Left lung (tissue), 10 donors: Measurements from ENCODE around the gene RAB5B. TPM values are rescaled to one million over a fixed set of nuclear protein-coding genes. Genes with fewer than 3 reads are reported as not detected.

Source experiments
- ATAC-seq: fragments of 200-7000 bp; cut with Tn5 transposase; one replicate; pipeline ENCODE4 v1.9.1; 2020; ENCODE audit warnings: moderate library complexity
- DNase-seq, 4 donors: peaks; one replicate each; pipeline ENCODE4 v3.0.0-alpha.2; 2013 to 2020
- H3K27ac ChIP-seq, 2 donors: fragments of 200-600 bp; sonication (generic) in 1 of 2; one replicate each; pipeline versions ENCODE4 v1.5.0 to v1.8.0; 2020 to 2021
- H3K27me3 ChIP-seq, 2 donors: fragments of 200-600 bp; sonication (generic) in 1 of 2; one replicate each; pipeline versions ENCODE4 v1.5.0 to v1.8.0; 2020 to 2021
- H3K36me3 ChIP-seq, 2 donors: fragments of 200-600 bp; sonication (generic) in 1 of 2; one replicate each; pipeline versions ENCODE4 v1.5.0 to v1.8.0; 2020 to 2021
- H3K4me1 ChIP-seq, 2 donors: fragments of 200-600 bp; one replicate each; pipeline ENCODE4 v1.8.0; 2021
- H3K4me3 ChIP-seq, 2 donors: fragments of 200-600 bp; sonication (generic) in 1 of 2; one replicate each; pipeline versions ENCODE4 v1.5.0 to v1.8.0; 2020 to 2021; ENCODE audit warnings: mild to moderate bottlenecking in 1 of 2
- H3K9me3 ChIP-seq, 2 donors: fragments of 200-600 bp; sonication (generic) in 1 of 2; one replicate each; pipeline versions ENCODE4 v1.5.0 to v1.8.0; 2020 to 2021
- intact Hi-C, 2 donors: fragments of 100-400 bp; cut with DNase I; formaldehyde crosslinking; loops; one replicate each; pipeline versions ENCODE4 v1.11.2 to v1.14.2; 2022
- polyA plus RNA-seq, 6 donors: library from polyadenylated mRNA; unstranded; fragments of 120-200 nt; gene quantifications; one replicate each; pipeline ENCODE4 v1.2.1, GENCODE V29; 2013; ENCODE audit not compliant: insufficient read length in 6 of 6
- total RNA-seq, 2 donors: library from RNA; stranded (reverse); fragmentation: NEBNext Ultra II Directional; extraction: Animal tissue kit (Norgen Biotek cat#: 25700); gene quantifications; one replicate each; pipeline ENCODE4 v1.2.1, GENCODE V29; 2021
- TF ChIP-seq, protein P1 (sequence below), 2 donors: fragments of 200-600 bp; sonication (generic) in 1 of 2; IDR thresholded peaks; one replicate each; pipeline versions ENCODE4 v1.5.0 to v1.8.0; 2021; ENCODE audit warnings: antibody characterized with exemption in 2 of 2
- donor health status: DM: no; HTN: yes; CAD: no.
- donor health status: DM: no; HTN: no; CAD: no.

The RAB5B gene
- total and polyA plus RNA-seq, 8 donors: 116 to 175 (median 142) TPM

DNA sequence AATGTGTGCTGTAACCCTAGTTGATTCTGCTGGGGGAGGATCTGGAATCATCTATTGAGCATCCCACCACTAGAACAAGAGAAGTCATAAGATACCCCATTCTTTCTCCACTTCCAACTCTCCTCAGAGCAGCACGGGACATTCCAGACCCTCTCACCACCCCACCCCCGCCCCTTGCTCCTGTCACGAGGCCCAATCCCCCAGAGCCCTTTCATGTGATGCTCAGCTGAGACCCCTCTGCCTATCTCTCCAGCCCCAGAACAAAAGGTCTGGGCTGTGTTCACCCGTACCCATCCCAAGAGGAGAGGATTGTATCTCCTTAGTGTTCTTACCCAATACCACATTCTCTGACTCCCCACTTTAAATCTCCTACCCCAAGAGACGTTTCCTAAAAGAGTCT is 8.6 kb upstream of the RAB5B start:
- no peak for DNase-seq
- TF ChIP-seq, protein P1, sequence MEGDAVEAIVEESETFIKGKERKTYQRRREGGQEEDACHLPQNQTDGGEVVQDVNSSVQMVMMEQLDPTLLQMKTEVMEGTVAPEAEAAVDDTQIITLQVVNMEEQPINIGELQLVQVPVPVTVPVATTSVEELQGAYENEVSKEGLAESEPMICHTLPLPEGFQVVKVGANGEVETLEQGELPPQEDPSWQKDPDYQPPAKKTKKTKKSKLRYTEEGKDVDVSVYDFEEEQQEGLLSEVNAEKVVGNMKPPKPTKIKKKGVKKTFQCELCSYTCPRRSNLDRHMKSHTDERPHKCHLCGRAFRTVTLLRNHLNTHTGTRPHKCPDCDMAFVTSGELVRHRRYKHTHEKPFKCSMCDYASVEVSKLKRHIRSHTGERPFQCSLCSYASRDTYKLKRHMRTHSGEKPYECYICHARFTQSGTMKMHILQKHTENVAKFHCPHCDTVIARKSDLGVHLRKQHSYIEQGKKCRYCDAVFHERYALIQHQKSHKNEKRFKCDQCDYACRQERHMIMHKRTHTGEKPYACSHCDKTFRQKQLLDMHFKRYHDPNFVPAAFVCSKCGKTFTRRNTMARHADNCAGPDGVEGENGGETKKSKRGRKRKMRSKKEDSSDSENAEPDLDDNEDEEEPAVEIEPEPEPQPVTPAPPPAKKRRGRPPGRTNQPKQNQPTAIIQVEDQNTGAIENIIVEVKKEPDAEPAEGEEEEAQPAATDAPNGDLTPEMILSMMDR (IDR thresholded peaks at IDR 0.05): no peak
- Histone ChIP-seq H3K27ac (no peak overlapping the region), H3K4me3 (no peak overlapping the region), H3K36me3 (no peaks in the 10 kb centered on the region), H3K4me1 (peaks cover 6 to 23% of the 10 kb centered on the region in 2 donors), H3K27me3 (no peaks in the 10 kb centered on the region), H3K9me3 (no peaks in the 10 kb centered on the region)
- no peak for ATAC-seq
- intact Hi-C loops: no loop called here

DNA sequence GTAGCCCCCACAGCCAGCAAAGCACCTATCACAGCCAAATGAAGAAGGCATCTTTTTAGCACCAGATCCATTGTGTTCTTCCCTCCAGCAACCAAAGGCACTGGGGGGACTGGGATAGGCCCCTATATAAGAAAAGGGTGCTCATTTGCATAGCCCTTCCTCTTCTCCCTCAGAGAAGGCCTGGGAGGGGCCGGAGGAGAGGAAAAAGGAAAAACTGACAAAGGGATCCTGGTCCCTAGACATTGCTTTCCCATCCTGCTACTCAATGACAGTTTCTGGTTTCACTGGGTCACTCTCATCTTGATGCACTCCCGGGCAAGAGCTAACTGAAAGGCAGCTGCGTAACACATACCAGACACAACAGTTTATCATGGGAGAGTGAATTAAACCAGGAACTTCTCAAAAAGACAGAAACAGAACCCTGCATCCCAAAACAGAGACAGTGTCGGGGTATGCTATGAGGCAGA is 7.9 kb upstream of the RAB5B start, which contains the start of gene PMEL:
TSS of gene PMEL (minus strand) at position 102 of the 467 bp plus-strand sequence. CDS start at position 71, 31 bp downstream.
- Histone ChIP-seq H3K36me3 (peaks cover 0 to 2% of the 10 kb centered on the region in 2 donors), H3K27me3 (no peaks in the 10 kb centered on the region), H3K27ac (peak within 1 kb of the TSS; percentile 83 to 84), H3K9me3 (no peaks in the 10 kb centered on the region), H3K4me3 (peak within 1 kb of the TSS; percentile 75 to 90), H3K4me1 (peaks cover 6 to 23% of the 10 kb centered on the region in 2 donors)
- ATAC-seq (peak; percentile 16), DNase-seq (no peak)
- TF ChIP-seq, protein P1 (IDR thresholded peaks at IDR 0.05): no peak
- intact Hi-C loops: no loop called here

DNA sequence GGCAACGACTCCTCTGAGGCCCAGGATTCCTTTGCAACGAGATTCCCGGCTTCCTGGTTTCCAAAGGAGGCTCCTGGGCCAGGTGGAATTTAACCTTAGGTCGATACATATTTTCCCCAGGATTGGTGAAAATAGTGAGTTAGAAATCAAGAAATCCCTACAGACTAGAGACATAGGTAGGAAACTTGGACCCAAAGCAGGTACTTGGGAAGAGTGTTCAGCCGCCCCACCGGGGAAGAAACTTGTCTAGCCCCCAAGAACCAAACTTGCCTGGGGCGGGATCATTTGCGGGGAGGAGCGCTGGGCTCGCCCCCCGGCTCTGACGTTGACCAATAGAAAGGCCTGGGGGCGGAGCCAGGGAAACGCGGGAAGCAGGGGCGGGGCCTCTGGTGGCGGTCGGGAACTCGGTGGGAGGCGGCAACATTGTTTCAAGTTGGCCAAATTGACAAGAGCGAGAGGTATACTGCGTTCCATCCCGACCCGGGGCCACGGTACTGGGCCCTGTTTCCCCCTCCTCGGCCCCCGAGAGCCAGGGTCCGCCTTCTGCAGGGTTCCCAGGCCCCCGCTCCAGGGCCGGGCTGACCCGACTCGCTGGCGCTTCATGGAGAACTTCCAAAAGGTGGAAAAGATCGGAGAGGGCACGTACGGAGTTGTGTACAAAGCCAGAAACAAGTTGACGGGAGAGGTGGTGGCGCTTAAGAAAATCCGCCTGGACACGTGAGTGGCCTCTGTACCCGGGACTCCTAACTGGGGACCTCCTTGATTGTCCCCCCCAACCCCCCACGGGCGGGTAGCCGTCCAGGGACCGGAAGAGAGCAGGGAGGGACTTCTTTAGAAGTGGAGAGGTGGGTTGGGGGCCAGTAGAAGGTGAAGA is 7.2 kb upstream of the RAB5B start, which contains the start of gene CDK2:
TSS of gene CDK2 (plus strand) at position 423 of the 874 bp plus-strand sequence. CDS start at position 602, 179 bp downstream.
- Histone ChIP-seq H3K27ac (peak within 1 kb of the TSS; percentile 83 to 84), H3K27me3 (no peaks in the 10 kb centered on the region), H3K9me3 (no peaks in the 10 kb centered on the region), H3K4me3 (peak within 1 kb of the TSS; percentile 75 to 90), H3K4me1 (peaks cover 6 to 28% of the 10 kb centered on the region in 2 donors), H3K36me3 (peaks cover 0 to 8% of the 10 kb centered on the region in 2 donors)
- ATAC-seq: peak; percentile 98
- DNase-seq: peak; percentile 85 to 95 (median 92)
- TF ChIP-seq, protein P1 (IDR thresholded peaks at IDR 0.05): no peak
- intact Hi-C loops: no loop called here

DNA sequence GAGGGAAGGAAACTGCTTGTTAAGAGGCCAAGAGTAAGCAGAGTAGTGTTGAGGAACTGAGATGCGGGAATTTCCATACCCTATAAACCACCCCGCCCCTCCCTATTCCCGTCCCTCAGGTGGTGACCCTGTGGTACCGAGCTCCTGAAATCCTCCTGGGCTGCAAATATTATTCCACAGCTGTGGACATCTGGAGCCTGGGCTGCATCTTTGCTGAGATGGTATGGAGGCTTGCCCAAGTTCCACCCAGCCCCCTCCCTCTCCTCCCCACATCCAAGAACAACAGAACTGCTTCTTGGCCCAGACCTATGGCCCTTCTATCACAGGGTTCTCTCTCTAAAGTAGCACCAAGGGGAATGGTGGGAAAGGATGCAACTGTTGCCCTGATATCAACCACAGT is 4.5 kb upstream of the RAB5B start:
- intact Hi-C loops: no loop called here
- Histone ChIP-seq H3K36me3 (peaks cover 0 to 8% of the 10 kb centered on the region in 2 donors), H3K4me3 (no peak overlapping the region), H3K4me1 (peaks cover 6 to 40% of the 10 kb centered on the region in 2 donors), H3K27ac (no peak overlapping the region), H3K9me3 (no peaks in the 10 kb centered on the region), H3K27me3 (no peaks in the 10 kb centered on the region)
- TF ChIP-seq, protein P1 (IDR thresholded peaks at IDR 0.05): no peak
- ATAC-seq: no peak
- peak in 1 of 4 donors; percentile 24 for DNase-seq

DNA sequence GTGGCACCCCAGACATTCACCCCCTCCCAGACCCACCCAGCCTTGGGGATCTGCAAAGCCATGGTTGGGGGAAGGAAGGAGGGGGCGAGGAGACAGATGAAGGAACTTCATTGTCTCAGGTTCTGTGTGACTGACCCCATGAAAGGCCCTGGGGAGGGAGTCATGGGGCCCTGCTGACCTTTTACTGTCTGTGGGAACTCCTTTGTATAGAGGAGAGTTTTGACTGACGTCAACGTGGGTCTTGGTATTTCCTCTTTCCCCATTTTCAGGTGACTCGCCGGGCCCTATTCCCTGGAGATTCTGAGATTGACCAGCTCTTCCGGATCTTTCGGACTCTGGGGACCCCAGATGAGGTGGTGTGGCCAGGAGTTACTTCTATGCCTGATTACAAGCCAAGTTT is 3.1 kb upstream of the RAB5B start:
- Histone ChIP-seq H3K4me1 (peaks cover 5 to 51% of the 10 kb centered on the region in 2 donors), H3K36me3 (peaks cover 0 to 8% of the 10 kb centered on the region in 2 donors), H3K27me3 (no peaks in the 10 kb centered on the region), H3K9me3 (no peaks in the 10 kb centered on the region), H3K4me3 (no peak overlapping the region), H3K27ac (no peak overlapping the region)
- TF ChIP-seq, protein P1 (IDR thresholded peaks at IDR 0.05): no peak
- DNase-seq (no peak), ATAC-seq (no peak)
- intact Hi-C loops: no loop called here
